Prostate gland (tissue), 2 donors: Measurements from ENCODE around the gene SH2D3C. TPM values are rescaled to one million over a fixed set of nuclear protein-coding genes. Genes with fewer than 3 reads are reported as not detected.

ENCODE experiments used
- DNase-seq: peaks from one replicate; pipeline ENCODE4 v3.0.0-alpha.2; 2019; ENCODE audit warnings: low spot score
- H3K27ac ChIP-seq, 2 donors: fragments of 200-600 bp; sonication (generic); 2 replicates each; pipeline ENCODE4 v1.5.1; 2017 to 2019
- H3K27me3 ChIP-seq: fragments of 200-600 bp; sonication (generic); replicated peaks from 2 replicates; pipeline ENCODE4 v1.5.1; 2019; ENCODE audit not compliant: insufficient read depth
- H3K36me3 ChIP-seq, 2 donors: fragments of 200-600 bp; sonication (generic); 1 replicate in 1 of 2; 2 replicates in 1 of 2; pipeline versions ENCODE4 v1.5.1 to v1.8.1; 2017 to 2019
- H3K4me1 ChIP-seq: fragments of 200-600 bp; sonication (generic); replicated peaks from 2 replicates; pipeline ENCODE4 v1.5.1; 2019
- H3K4me3 ChIP-seq, 2 donors: fragments of 200-600 bp; sonication (generic); 2 replicates each; pipeline ENCODE4 v1.5.1; 2017 to 2019
- H3K9me3 ChIP-seq: fragments of 200-600 bp; sonication (generic); 2 replicates; pipeline ENCODE4 v1.5.1; 2017
- POLR2A ChIP-seq: fragments of 450-650 bp; IDR thresholded peaks from one replicate; pipeline ENCODE4 v1.6.1; 2016; ENCODE audit warnings: antibody characterized with exemption, mild to moderate bottlenecking
- POLR2AphosphoS5 ChIP-seq: sonication (generic); formaldehyde crosslinking; IDR thresholded peaks from one replicate; pipeline ENCODE4 v1.6.1; 2017; ENCODE audit warnings: antibody characterized with exemption
- WGBS: methylation state at CpG from one replicate; pipeline ENCODE4 v1.1.5; 2018; 5-methylcytosine and 5-hydroxymethylcytosine counted together
- intact Hi-C: fragments of 100-400 bp; cut with DNase I; formaldehyde crosslinking; loops from one replicate; pipeline ENCODE4 v1.14.2; 2022
- total RNA-seq, 2 donors: library from RNA; depleted of rRNA; stranded (reverse); fragments of >200 nt; gene quantifications; one replicate each; pipeline ENCODE4 v1.1.0, GENCODE V29; 2016
- TF ChIP-seq, protein P1 (sequence below), 4 experiments: fragments of 200-600 bp in 2 of 4; fragments of 450-650 bp in 2 of 4; sonication (generic) in 2 of 4; IDR thresholded peaks; 1 replicate in 3 of 4; 2 replicates in 1 of 4; pipeline ENCODE4 v1.5.1; 2016 to 2019; ENCODE audit warnings: antibody characterized with exemption in 4 of 4, mild to moderate bottlenecking in 2 of 4, moderate library complexity in 2 of 4

SH2D3C gene, protein sequence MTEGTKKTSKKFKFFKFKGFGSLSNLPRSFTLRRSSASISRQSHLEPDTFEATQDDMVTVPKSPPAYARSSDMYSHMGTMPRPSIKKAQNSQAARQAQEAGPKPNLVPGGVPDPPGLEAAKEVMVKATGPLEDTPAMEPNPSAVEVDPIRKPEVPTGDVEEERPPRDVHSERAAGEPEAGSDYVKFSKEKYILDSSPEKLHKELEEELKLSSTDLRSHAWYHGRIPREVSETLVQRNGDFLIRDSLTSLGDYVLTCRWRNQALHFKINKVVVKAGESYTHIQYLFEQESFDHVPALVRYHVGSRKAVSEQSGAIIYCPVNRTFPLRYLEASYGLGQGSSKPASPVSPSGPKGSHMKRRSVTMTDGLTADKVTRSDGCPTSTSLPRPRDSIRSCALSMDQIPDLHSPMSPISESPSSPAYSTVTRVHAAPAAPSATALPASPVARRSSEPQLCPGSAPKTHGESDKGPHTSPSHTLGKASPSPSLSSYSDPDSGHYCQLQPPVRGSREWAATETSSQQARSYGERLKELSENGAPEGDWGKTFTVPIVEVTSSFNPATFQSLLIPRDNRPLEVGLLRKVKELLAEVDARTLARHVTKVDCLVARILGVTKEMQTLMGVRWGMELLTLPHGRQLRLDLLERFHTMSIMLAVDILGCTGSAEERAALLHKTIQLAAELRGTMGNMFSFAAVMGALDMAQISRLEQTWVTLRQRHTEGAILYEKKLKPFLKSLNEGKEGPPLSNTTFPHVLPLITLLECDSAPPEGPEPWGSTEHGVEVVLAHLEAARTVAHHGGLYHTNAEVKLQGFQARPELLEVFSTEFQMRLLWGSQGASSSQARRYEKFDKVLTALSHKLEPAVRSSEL
- 10 to 100 TPM in 1 of 2 donors, 1 to 10 TPM in 1; 5.5 to 11.4 TPM for total RNA-seq

DNA sequence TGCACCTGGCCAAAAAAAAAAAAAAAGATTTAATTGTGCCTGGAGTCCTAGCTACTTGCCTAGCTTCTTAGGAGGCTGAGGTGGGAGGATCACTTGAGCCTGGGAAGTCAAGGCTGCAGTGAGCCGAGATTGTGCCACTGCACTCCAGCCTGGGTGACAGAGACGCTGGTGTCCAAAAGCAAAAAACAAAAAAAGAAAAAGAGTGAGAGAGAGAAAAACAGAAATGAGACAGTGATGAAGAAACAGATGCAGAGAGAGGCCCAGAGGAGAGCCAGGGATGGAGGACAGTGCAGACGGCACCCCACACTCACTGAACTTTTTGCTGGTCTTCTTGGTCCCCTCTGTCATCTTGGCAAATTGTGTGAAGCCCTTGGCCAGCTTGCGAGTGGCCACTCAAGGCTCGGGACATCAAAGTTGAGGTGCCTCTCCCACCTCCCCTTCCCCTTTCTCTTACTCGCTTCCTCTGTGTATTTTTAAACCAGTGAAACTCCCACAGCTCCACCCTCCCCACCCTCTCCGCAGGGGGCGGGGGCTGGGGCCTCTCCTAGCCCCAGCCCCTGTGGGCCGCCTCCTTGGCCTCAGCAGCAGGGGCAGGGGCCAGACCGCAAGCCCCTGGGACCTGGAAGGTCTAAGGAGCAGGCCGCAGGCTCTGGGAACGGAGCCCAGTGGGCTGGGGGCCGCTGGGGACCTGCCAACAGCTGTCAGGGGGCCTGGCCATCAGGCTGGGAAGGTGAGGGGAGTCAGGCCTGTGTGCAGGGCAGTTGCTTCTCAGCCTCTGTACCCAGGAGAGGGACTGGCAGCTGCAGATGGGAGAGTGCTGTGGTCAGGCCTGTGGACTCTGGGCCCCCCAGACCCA lies at the start of gene SH2D3C:
Gene SH2D3C (minus strand): TSS at position 387 of the 856 bp plus-strand sequence. CDS start 39 bp downstream, at position 348.
- no peak for DNase-seq
- Histone ChIP-seq H3K27ac (no peak within 1 kb of the TSS), H3K4me3 (no peak within 1 kb of the TSS), H3K27me3 (no peaks in the 10 kb centered on the region), H3K36me3 (no peaks in the 10 kb centered on the region), H3K4me1 (no peaks in the 10 kb centered on the region), H3K9me3 (no peaks in the 10 kb centered on the region)
- intact Hi-C loops = no loop called here
- TF ChIP-seq, protein P1, sequence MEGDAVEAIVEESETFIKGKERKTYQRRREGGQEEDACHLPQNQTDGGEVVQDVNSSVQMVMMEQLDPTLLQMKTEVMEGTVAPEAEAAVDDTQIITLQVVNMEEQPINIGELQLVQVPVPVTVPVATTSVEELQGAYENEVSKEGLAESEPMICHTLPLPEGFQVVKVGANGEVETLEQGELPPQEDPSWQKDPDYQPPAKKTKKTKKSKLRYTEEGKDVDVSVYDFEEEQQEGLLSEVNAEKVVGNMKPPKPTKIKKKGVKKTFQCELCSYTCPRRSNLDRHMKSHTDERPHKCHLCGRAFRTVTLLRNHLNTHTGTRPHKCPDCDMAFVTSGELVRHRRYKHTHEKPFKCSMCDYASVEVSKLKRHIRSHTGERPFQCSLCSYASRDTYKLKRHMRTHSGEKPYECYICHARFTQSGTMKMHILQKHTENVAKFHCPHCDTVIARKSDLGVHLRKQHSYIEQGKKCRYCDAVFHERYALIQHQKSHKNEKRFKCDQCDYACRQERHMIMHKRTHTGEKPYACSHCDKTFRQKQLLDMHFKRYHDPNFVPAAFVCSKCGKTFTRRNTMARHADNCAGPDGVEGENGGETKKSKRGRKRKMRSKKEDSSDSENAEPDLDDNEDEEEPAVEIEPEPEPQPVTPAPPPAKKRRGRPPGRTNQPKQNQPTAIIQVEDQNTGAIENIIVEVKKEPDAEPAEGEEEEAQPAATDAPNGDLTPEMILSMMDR (IDR thresholded peaks at IDR 0.05) = no peak
- no peak for TF ChIP-seq POLR2A
- TF ChIP-seq POLR2AphosphoS5 = no peak
- 53% methylated on average over 13 of the region's 13 CpGs for WGBS

- intact Hi-C loops = no loop called here
- Histone ChIP-seq H3K4me3 (no peak overlapping the region), H3K27me3 (no peaks in the 10 kb centered on the region), H3K36me3 (no peaks in the 10 kb centered on the region), H3K9me3 (no peaks in the 10 kb centered on the region), H3K27ac (no peak overlapping the region), H3K4me1 (no peaks in the 10 kb centered on the region)
- TF ChIP-seq POLR2AphosphoS5 (no peak), POLR2A (no peak)
- TF ChIP-seq, protein P1 (IDR thresholded peaks at IDR 0.05) = no peak
- no peak for DNase-seq
- WGBS = 56% methylated on average over 7 of the region's 7 CpGs
Observed at GRCh38 chr9:127826253-127826913, 47.9 kb upstream of the SH2D3C start.

- Histone ChIP-seq H3K36me3 (no peaks in the 10 kb centered on the region), H3K27ac (no peak overlapping the region), H3K9me3 (no peaks in the 10 kb centered on the region), H3K4me1 (no peaks in the 10 kb centered on the region), H3K4me3 (no peak overlapping the region), H3K27me3 (no peaks in the 10 kb centered on the region)
- 19% methylated on average over 41 of the region's 42 CpGs for WGBS
- peak; percentile 41 for DNase-seq
- intact Hi-C loops = no loop called here
- TF ChIP-seq POLR2AphosphoS5 = no peak
- no peak for TF ChIP-seq POLR2A
- TF ChIP-seq, protein P1 (IDR thresholded peaks at IDR 0.05) = peak in 3 of 4 experiments; percentile 23 to 38 (median 26)
Observed at GRCh38 chr9:127825319-127826051, 47.0 kb upstream of the SH2D3C start.

GRCh38 chr9:127822108-127822507 lies 43.6 kb upstream of the SH2D3C start:
- H3K36me3 ChIP-seq = no peaks in the 10 kb centered on the region
- WGBS = 21% methylated on average over 4 of the region's 4 CpGs
- no peaks in the 10 kb centered on the region for H3K9me3 ChIP-seq
- DNase-seq = no peak
- TF ChIP-seq POLR2A = no peak
- TF ChIP-seq POLR2AphosphoS5 = peak; percentile 71
- H3K27ac ChIP-seq = no peak overlapping the region
- no peaks in the 10 kb centered on the region for H3K4me1 ChIP-seq
- no peaks in the 10 kb centered on the region for H3K27me3 ChIP-seq
- no peak overlapping the region for H3K4me3 ChIP-seq
- intact Hi-C loops = no loop called here
